NCI-H1694 (cell line): Measurements from ENCODE around the gene CFAP70.
"Not testable (repeated sequence)": the region's sequence is repeated elsewhere in the genome, so short reads cannot be mapped to it uniquely, and the experiment has no call there.

Source experiments
- DNase-seq: peaks from one replicate; lab custom pipeline; 2025; lab: John Stamatoyannopoulos, UW

Gene CFAP70

GRCh38 chr10:73358331-73359279 is at the start of gene CFAP70:
Gene CFAP70 (minus strand): TSS chr10:73358864. CDS start chr10:73354796, 4,068 bp downstream.
- peak; percentile 90 for DNase-seq

- no peak for DNase-seq
Observed at GRCh38 chr10:73408061-73408460, 49.4 kb upstream of the CFAP70 start.

DNA sequence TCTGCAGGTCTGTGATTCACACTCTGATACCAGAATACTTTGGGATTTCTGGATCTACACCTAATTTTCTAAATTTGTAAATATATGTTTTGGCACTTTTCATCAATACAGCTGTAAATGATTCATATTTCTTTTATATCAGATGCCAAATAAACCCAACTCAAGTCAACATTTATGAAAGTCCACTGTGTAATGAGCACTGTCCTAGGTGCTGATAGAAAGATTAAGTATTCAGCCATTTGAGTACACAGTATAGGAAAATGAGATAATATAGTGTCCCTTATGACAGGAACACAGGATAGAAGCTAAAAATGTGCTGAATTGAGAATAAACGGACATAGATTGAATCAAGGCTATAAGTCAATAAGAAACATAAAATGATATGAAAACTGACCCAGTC is 48.8 kb upstream of the CFAP70 start:
- no peak for DNase-seq

DNA sequence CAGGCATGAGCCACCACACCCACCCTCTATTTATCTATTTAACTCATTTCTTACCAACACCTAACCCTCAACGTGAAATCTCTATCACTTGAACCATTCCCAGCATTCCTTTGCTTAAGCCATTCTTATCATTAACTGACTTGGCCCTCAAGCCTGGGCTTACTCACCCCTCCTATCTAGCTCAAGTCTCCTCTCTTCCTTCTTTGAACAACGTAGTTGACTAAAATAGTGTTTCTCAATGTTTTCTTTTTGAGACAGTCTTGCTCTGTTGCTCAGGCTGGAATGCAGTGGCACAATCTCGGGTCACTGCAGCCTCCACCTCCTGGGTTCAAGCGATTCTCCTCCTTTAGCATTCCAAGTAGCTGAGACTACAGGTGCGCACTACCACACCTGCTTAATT is 48.2 kb upstream of the CFAP70 start:
- no peak for DNase-seq

GRCh38 chr10:73405556-73405955 is 46.9 kb upstream of the CFAP70 start:
- DNase-seq, result no peak

DNA sequence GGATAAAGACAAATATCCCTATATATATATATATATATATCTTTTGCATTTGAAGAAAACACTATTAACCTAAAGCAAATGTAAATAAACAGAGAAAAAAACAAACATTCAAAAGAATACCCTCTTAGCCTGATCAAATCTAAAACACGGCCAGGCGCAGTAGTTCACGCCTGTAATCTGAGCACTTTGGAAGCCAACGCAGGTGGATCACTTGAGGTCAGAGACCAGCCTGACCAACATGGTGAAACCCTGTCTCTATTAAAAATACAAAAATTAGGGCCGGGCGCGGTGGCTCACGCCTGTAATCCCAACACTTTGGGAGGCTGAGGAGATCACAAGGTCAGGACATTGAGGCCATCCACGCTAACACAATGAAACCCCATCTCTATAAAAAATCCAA is 46.0 kb upstream of the CFAP70 start:
- no peak for DNase-seq

DNA sequence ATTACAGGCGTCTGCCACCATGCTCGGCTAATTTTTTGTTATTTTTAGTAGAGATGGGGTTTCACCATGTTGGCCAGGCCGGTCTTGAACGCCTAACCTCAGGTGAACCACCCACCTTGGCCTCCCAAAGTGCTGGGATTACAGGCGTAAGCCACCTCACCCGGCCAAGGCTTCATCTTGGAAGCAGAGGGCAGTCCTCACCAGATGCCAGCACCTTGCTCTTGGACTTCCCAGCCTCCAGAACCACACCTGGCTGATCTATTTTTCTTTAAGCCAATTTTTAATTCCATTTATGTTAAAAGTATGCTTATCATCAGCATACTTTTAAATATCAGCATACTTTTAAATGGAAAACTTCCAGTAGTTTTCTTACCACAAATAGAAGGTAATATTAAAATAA is 43.0 kb upstream of the CFAP70 start:
- DNase-seq, result no peak

GRCh38 chr10:73399063-73399462 is 40.4 kb upstream of the CFAP70 start:
- DNase-seq, result no peak

GRCh38 chr10:73398024-73398423 is 39.4 kb upstream of the CFAP70 start:
- DNase-seq, result no peak

- DNase-seq, result not testable (repeated sequence)
Observed at GRCh38 chr10:73394325-73394724, 35.7 kb upstream of the CFAP70 start.

DNA sequence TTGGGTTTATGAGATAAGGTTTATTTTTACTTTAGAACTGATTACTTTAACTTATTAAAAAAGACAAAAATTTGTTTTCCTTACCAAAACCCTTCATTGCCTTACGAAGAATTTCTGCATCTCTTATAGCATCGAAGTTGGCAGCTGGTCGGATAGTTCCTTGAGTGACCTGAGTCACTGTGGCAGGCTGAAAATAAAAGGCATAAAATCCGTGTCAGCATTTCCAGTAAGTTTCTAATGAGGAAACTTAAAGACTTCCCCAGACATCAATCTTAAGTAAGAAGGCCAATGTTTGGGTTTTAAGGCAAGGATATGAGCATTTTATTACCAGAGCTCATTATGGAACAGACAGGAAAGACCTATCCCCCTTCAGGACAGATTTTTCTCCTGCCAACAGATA is 29.6 kb upstream of the CFAP70 start:
- DNase-seq, result no peak

DNA sequence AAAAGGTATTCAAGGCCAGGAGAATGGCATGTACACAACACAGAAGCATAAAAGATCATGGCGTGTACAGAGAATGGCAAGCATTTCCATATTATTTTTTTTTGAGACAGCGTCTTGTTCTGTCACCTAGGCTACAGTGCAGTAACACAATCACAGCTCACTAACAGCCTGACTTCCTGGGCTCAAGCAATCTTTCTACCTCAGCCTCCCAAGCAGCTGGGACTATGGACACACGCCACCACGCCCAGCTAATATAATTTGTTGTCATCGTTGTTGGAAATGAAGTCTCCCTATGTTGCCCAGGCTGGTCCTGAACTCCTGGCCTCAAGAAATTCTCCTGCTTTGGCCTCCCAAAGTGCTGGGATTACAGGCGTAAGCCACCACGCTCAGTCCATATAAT is 27.9 kb upstream of the CFAP70 start:
- DNase-seq, result no peak

GRCh38 chr10:73379064-73379748 is 20.5 kb upstream of the CFAP70 start:
- DNase-seq, result no peak

DNA sequence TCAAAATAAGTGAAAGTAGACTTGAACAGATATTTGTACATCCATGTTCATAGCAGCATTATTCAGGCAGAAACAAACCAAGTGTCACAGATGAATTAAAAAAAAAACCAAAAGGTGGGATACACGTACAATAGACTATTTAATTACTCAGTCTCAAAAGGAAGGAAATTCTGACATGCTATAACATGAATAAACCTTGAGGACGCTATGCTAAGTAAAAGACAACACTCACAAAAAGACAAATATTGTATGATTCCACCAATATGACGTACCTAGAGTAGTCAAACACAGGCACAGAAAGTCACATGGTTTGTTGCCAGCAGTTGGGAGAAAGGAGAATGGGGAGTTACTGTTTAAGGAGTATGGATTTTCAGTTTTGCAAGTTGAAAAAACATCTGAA is 18.0 kb upstream of the CFAP70 start:
- no peak for DNase-seq

DNA sequence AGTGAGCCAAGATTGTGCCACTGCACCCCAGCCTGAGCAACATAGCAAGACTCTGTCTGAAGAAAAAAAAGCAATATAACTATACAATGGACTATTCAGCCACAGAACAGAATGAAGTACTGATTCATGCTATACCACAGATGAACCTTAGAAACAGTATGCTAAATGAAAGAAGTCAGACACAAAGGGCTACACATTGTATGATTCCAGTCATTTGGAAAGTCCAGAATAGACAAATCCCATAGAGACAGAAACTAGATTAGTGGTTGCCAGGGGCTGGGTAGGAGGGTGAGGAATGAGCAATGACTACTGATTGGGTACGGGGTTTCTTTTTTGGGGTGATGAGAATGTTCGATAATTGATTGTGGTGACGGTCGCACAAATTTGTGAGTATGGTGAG is 9.6 kb upstream of the CFAP70 start:
- DNase-seq, result no peak

DNA sequence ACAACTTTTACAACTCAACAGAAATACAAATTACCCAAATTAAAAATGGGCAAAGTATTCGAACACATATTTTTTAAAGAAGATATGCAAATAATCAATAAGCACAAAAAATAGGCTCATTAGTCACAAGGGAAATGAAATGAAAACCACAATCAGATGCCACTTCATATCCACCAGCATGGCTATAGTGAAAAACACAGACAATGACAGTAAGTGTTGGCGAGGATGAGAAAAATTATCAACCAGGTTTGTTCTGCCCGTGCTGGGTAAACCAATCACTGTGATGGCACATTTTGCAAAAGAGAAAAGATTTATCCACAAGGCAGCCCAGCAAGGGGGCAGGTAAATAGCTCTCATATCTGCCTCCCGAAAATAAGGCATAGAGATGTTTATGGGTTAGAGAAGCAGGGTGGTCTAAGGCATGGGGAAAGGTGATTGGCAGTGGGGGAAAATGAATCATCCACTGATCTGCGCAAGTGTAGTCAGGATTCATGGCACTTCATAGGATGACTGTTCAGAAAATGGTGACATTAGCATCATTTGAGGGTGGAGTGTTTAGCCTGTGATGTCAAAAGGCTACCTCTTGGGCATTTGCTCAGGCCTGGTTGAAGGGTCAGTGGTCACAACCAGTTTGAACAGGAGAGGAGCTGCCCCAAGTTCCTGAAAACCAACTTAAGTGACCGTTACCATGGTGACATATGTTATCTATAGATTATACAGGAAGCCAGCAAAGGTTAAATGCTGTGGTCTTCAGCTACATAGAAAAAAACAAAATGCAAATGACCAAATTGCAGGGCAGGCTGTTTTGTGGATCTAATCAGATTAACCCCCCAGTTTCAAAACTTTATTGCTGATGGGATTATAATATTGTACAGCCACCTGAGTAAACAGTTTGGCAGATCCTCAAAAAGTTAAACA is 8.0 kb upstream of the CFAP70 start:
- DNase-seq, result no peak

GRCh38 chr10:73364964-73365363 is 6.3 kb upstream of the CFAP70 start:
- DNase-seq, result no peak

- DNase-seq, result no peak
Observed at GRCh38 chr10:73359492-73359891, 828 bp upstream of the CFAP70 start.

GRCh38 chr10:73357821-73358220 is 843 bp downstream of the CFAP70 start:
- no peak for DNase-seq

GRCh38 chr10:73357166-73357565 is 1.5 kb downstream of the CFAP70 start:
- no peak for DNase-seq

DNA sequence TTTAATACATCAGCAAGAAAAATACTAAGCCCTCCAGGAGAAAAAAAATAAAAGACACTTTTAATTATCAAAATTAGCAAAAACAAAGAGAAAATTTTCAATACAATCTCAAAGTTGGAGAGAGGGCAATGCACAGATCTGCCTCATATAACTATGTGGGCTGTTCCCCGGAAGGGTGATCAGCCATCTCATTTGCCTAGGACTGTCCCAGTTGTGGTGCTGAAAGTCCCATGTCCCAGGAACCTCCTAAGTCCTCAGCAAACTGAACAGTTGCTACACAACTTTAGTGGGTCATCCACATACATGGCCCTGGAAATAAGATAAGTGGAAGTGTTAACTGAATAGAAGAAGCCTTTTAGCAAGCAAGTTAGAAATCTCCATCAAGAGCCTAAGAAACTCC is 14.4 kb downstream of the CFAP70 start:
- no peak for DNase-seq

DNA sequence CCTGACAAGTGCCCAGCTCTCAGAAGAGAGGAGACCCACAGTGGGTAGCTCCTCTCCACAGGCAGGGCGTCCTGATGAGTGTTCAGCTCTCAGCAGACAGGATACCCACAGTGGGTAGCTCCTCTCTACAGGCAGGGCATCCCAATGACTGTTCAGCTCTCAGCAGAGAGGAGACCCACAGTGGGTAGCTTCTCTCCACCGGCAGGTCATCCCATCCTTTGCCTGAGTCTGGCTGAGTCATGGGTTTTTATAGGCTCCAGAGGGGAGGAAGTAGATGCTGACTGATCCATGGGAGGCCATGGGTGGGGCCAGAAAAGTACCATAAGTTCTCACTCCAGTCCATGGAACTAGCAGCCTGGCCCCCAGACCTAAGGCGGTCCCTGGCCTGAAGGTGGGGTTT is 18.5 kb downstream of the CFAP70 start:
- DNase-seq, result no peak
